DMS114 treated with DMSO at 0.1 percent for 48 hours (cell line): ENCODE data around the gene BTBD8.

ENCODE experiments used
- DNase-seq: peaks from one replicate; lab custom pipeline; 2025; ENCODE audit not compliant: unreplicated experiment; lab: John Stamatoyannopoulos, UW

Gene BTBD8

GRCh38 chr1:92188436-92189255 lies 108.5 kb downstream of the BTBD8 start:
- no peak for DNase-seq

- no peak for DNase-seq
Observed at GRCh38 chr1:92191726-92192125, 111.6 kb downstream of the BTBD8 start.

- no peak for DNase-seq
Observed at GRCh38 chr1:92192246-92192645, 112.1 kb downstream of the BTBD8 start.

GRCh38 chr1:92194511-92194910 lies 114.4 kb downstream of the BTBD8 start:
- DNase-seq: no peak

GRCh38 chr1:92201973-92202372 lies 121.8 kb downstream of the BTBD8 start:
- no peak for DNase-seq

- DNase-seq: no peak
Observed at GRCh38 chr1:92203105-92203504, 123.0 kb downstream of the BTBD8 start.

GRCh38 chr1:92210701-92211100 lies 130.6 kb downstream of the BTBD8 start:
- no peak for DNase-seq

- DNase-seq: no peak
Observed at GRCh38 chr1:92211166-92211565, 131.0 kb downstream of the BTBD8 start.

GRCh38 chr1:92217721-92218120 lies 137.6 kb downstream of the BTBD8 start, which contains the start of gene C1orf146:
TSS of gene C1orf146 (plus strand) at chr1:92217915. CDS start at chr1:92231421, 13,506 bp downstream.
- DNase-seq: no peak

- DNase-seq: no peak
Observed at GRCh38 chr1:92218559-92218958, 138.4 kb downstream of the BTBD8 start.

GRCh38 chr1:92219028-92219427 lies 138.9 kb downstream of the BTBD8 start:
- no peak for DNase-seq

- DNase-seq: no peak
Observed at GRCh38 chr1:92228401-92228800, 148.3 kb downstream of the BTBD8 start.

- no peak for DNase-seq
Observed at GRCh38 chr1:92230736-92231135, 150.6 kb downstream of the BTBD8 start.
